Measurements from ENCODE around the gene CDK5.

GRCh38 chr7:151047976-151048815 is 9.5 kb downstream of the CDK5 start, which contains the start of gene ASIC3:
- no peak for TF ChIP-seq CTCF (IDR thresholded peaks at IDR 0.05)
- TF ChIP-seq POLR2A (IDR thresholded peaks at IDR 0.05), result no peak

Data from esophagus squamous epithelium (tissue), 4 donors.